GM12878 (cell line): ENCODE measurements around the gene CDC42BPA. TPM values are rescaled to one million over a fixed set of nuclear protein-coding genes. Genes with fewer than 3 reads are reported as not detected.

Experiments
- ATAC-seq: fragments of 200-7000 bp; cut with Tn5 transposase; 3 replicates; pipeline ENCODE4 v1.9.1; 2020; ENCODE audit warnings: mild to moderate bottlenecking, moderate library complexity
- BruUV-seq: library from RNA; stranded (reverse); fragments of 400-500 nt; replicated peaks from 2 replicates; lab custom pipeline; 2021; lab: Mats Ljungman, UMichigan
- CTCF ChIA-PET: fragments of 300-600 bp; sonication (Branson Sonifier 250); formaldehyde crosslinking; extraction: SDS; loops from one replicate; lab custom pipeline; 2021; ENCODE audit warnings: inconsistent platforms; lab: Yijun Ruan, JAX
- POLR2A ChIA-PET: fragments of 350-600 bp; formaldehyde crosslinking; extraction: SDS; loops from one replicate; lab custom pipeline; 2021; ENCODE audit warnings: inconsistent platforms; lab: Charles Lee
- RAD21 ChIA-PET: fragments of 300-600 bp; sonication (Branson Sonifier 250); formaldehyde crosslinking; loops from one replicate; lab custom pipeline; 2023; ENCODE audit warnings: antibody characterized with exemption; ENCODE audit not compliant: unreplicated experiment; lab: Charles Lee
- SMC1A ChIA-PET: fragments of 300-600 bp; sonication (Branson Sonifier 250); formaldehyde crosslinking; loops from one replicate; lab custom pipeline; 2023; ENCODE audit not compliant: unreplicated experiment, uncharacterized antibody; lab: Charles Lee
- DNase-seq: peaks from one replicate; pipeline ENCODE4 v3.0.0-alpha.2; 2011; ENCODE audit warnings: low read depth, low spot score
- FAIRE-seq: peaks from 3 replicates; lab custom pipeline; 2011; peaks lifted over from hg19 to GRCh38; lab: Jason Lieb, UNC
- H2AFZ ChIP-seq: 2 replicates; pipeline ENCODE4 v1.6.0; 2011; ENCODE audit warnings: low read depth, low read length, control low read depth; ENCODE audit not compliant: control insufficient read depth
- H3K27ac ChIP-seq: 2 replicates; pipeline ENCODE4 v1.5.1; 2011; ENCODE audit warnings: control low read depth; ENCODE audit not compliant: control insufficient read depth, insufficient read depth
- H3K27me3 ChIP-seq, 2 experiments: replicated peaks in 1 of 2; 2 replicates each; pipeline versions ENCODE4 v1.6.0 to v1.6.1; 2011; ENCODE audit warnings: low read length in 1 of 2; ENCODE audit not compliant: control insufficient read depth in 2 of 2, insufficient read depth in 2 of 2
- H3K36me3 ChIP-seq, 2 experiments: 2 replicates each; pipeline ENCODE4 v1.5.1; 2011; ENCODE audit warnings: low read length in 1 of 2; ENCODE audit not compliant: control insufficient read depth in 2 of 2, insufficient read depth in 2 of 2
- H3K4me1 ChIP-seq: 2 replicates; pipeline ENCODE4 v1.6.1; 2011; ENCODE audit warnings: mild to moderate bottlenecking, low read length, moderate library complexity, mixed read lengths; ENCODE audit not compliant: control insufficient read depth, insufficient read depth
- H3K4me2 ChIP-seq: 2 replicates; pipeline ENCODE4 v1.6.0; 2011; ENCODE audit warnings: control low read depth; ENCODE audit not compliant: control insufficient read depth, insufficient read depth
- H3K4me3 ChIP-seq: fragments of 200-600 bp; sonication (generic); 2 replicates; pipeline ENCODE4 v1.5.1; 2016
- H3K79me2 ChIP-seq: 2 replicates; pipeline ENCODE4 v1.6.0; 2011; ENCODE audit warnings: low read length; ENCODE audit not compliant: control insufficient read depth, insufficient read depth
- H3K9ac ChIP-seq: 2 replicates; pipeline ENCODE4 v1.8.0; 2011; ENCODE audit warnings: low read length, control low read depth, mixed read lengths; ENCODE audit not compliant: control insufficient read depth, insufficient read depth
- H3K9me3 ChIP-seq: replicated peaks from 3 replicates; pipeline ENCODE4 v1.5.1; 2011; ENCODE audit warnings: mild to moderate bottlenecking, low read length; ENCODE audit not compliant: control insufficient read depth, insufficient read depth
- H4K20me1 ChIP-seq: 2 replicates; pipeline ENCODE4 v1.6.0; 2011; ENCODE audit not compliant: control insufficient read depth, insufficient read depth
- BCL3 ChIP-seq: IDR thresholded peaks from 2 replicates; pipeline ENCODE4 v1.6.1; 2011; ENCODE audit warnings: borderline replicate concordance, low read depth, mild to moderate bottlenecking, moderate library complexity, low read length; ENCODE audit not compliant: insufficient read depth, poor library complexity, severe bottlenecking
- ETV6 ChIP-seq, 2 experiments: fragments of 450-650 bp in 1 of 2; IDR thresholded peaks in 1 of 2; conservative IDR thresholded peaks in 1 of 2; 2 replicates each; pipeline ENCODE4 v1.6.1; 2014; ENCODE audit warnings: antibody characterized with exemption in 1 of 2, borderline replicate concordance in 1 of 2, low read depth in 1 of 2, mild to moderate bottlenecking in 1 of 2, moderate library complexity in 1 of 2
- FOS ChIP-seq: IDR thresholded peaks from 3 replicates; pipeline ENCODE4 v1.6.1; 2011; ENCODE audit warnings: borderline replicate concordance; ENCODE audit not compliant: insufficient read length; ENCODE audit errors: extremely low read depth
- HDGF ChIP-seq: fragments of 450-650 bp; IDR thresholded peaks from 2 replicates; pipeline ENCODE4 v1.6.1; 2016; ENCODE audit warnings: antibody characterized with exemption
- KAT2A ChIP-seq: conservative IDR thresholded peaks from 2 replicates; pipeline ENCODE4 v1.6.1; 2011; ENCODE audit warnings: low read depth, low read length; ENCODE audit not compliant: control insufficient read depth
- MYC ChIP-seq: IDR thresholded peaks from 2 replicates; pipeline ENCODE4 v1.6.1; 2011; ENCODE audit warnings: mild to moderate bottlenecking, low read length, moderate library complexity, inconsistent platforms; ENCODE audit not compliant: insufficient read depth, insufficient replicate concordance, insufficient read length, severe bottlenecking
- NRF1 ChIP-seq: conservative IDR thresholded peaks from 2 replicates; pipeline ENCODE4 v1.6.1; 2011; ENCODE audit warnings: mild to moderate bottlenecking, low read depth, low read length, improper control_type of control experiment
- SMAD1 ChIP-seq: fragments of 450-650 bp; IDR thresholded peaks from 2 replicates; pipeline ENCODE4 v1.6.1; 2018; ENCODE audit warnings: mild to moderate bottlenecking, low read depth; ENCODE audit not compliant: partially characterized antibody
- ZSCAN29 ChIP-seq: fragments of 450-650 bp; IDR thresholded peaks from 2 replicates; pipeline ENCODE4 v1.6.1; 2017; ENCODE audit warnings: mild to moderate bottlenecking, moderate library complexity
- WGBS: methylation state at CpG from one replicate; pipeline ENCODE4 v1.1.6; 2016; ENCODE audit warnings: low lambda C conversion rate; ENCODE audit not compliant: insufficient replicate concordance, insufficient coverage; ENCODE audit errors: missing lambda C conversion rate; 5-methylcytosine and 5-hydroxymethylcytosine counted together
- in situ Hi-C: fragments of 300-500 bp; cut with MboI; formaldehyde crosslinking; loops from 9 replicates; pipeline ENCODE4 v1.14.3; 2018; ENCODE audit warnings: mixed read lengths
- intact Hi-C: fragments of 100-400 bp; cut with micrococcal nuclease; formaldehyde crosslinking; loops from one replicate; pipeline ENCODE4 v1.14.2; 2022; ENCODE audit not compliant: unreplicated experiment
- polyA plus RNA-seq, 11 experiments: library from polyadenylated mRNA; depleted of rRNA in 4 of 11; unstranded in 6 of 11; stranded (reverse) in 5 of 11; fragments of >200 nt; fragmentation: Nextera tagmentation in 4 of 11; fragmentation: Illumina TruSeq in 1 of 11; extraction: Ambion mirVana in 4 of 11; extraction: Trizol in 1 of 11; gene quantifications; 1 replicate in 1 of 11; 2 replicates in 10 of 11; pipeline versions ENCODE4 v1.2.1 to v1.2.3, GENCODE V29; 2011 to 2016; ENCODE audit warnings: inconsistent platforms in 2 of 11, missing spikeins in 2 of 11, low read depth in 1 of 11
- total RNA-seq, 4 experiments: library from RNA; depleted of rRNA in 3 of 4; stranded (reverse); fragments of >200 nt in 3 of 4; fragmentation: Illumina TruSeq in 1 of 4; extraction: Trizol in 1 of 4; gene quantifications; 2 replicates each; pipeline versions ENCODE4 v1.2.1 to v1.2.3, GENCODE V29; 2013 to 2021

Gene CDC42BPA
- total and polyA plus RNA-seq, 10 of the 15 experiments (the other 5 are each of a cell fraction or from before 2014, with no cell fraction given), result 0.02 to 0.52 (median 0.10) TPM

GRCh38 chr1:227214207-227214606, 104.1 kb downstream of the CDC42BPA start:
- Histone ChIP-seq H3K4me1 (no peaks in the 10 kb centered on the region), H3K27ac (no peak overlapping the region), H2AFZ (no peak overlapping the region), H3K27me3 (no peaks in the 10 kb centered on the region), H3K36me3 (no peaks in the 10 kb centered on the region), H3K9me3 (no peaks in the 10 kb centered on the region), H3K79me2 (no peaks in the 10 kb centered on the region), H3K9ac (no peak overlapping the region), H4K20me1 (no peaks in the 10 kb centered on the region), H3K4me3 (no peak overlapping the region), H3K4me2 (no peak overlapping the region)
- in situ Hi-C loops (no loop called here), intact Hi-C loops (no loop called here)
- DNase-seq, result no peak
- CTCF ChIA-PET, result no interaction called here
- RAD21 ChIA-PET, result no interaction called here
- SMC1A ChIA-PET, result no interaction called here
- 14% methylated on average over 3 of the region's 3 CpGs for WGBS
- ATAC-seq, result no peak
- no peak for TF ChIP-seq MYC
- no peak for TF ChIP-seq ZSCAN29
- TF ChIP-seq FOS, result no peak
- TF ChIP-seq BCL3, result no peak
- no peak for TF ChIP-seq HDGF
- TF ChIP-seq NRF1, result no peak
- no peak for TF ChIP-seq SMAD1
- TF ChIP-seq KAT2A, result no peak
- no peak for TF ChIP-seq ETV6 (conservative IDR thresholded peaks at IDR 0.05 in 1 of 2, IDR thresholded peaks at IDR 0.05 in 1 of 2; ENCODE audit: borderline replicate concordance in 1 of 2, low read depth in 1 of 2)
- BruUV-seq, result no TSS peak
- POLR2A ChIA-PET, result no interaction called here
- FAIRE-seq, result no peak
